ENCODE data around the gene CDCA7. TPM values are rescaled to one million over a fixed set of nuclear protein-coding genes. Genes with fewer than 3 reads are reported as not detected.

Gene CDCA7
- total RNA-seq, 1 experiment from 2014 or later, result 64.9 TPM

DNA sequence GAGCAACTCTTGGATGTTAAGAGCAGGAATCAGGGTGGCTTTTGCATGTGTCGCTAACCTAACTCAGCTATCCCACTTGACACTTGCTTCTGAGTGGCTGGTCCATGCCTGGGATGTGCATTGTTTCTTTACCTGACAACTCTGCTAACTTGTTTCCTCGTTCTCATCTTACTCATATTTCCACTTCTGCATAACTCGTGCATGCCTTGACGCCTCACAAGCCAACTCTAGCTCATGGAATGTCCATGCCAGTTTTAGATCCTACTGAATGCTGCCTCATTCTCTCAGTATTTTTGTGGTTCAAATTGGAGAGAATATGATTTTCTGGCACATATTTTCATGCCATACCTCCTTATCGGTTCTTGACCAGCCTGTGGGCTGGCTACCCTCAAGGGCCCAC is 52.5 kb downstream of the CDCA7 start:
- ChIA-PET CTCF (no interaction called here), POLR2A (ENCODE audit: low non-redundant PET) (no interaction called here)
- Histone ChIP-seq H3K27ac (ENCODE audit: low read depth, low read length, poor library complexity, severe bottlenecking) (no peak overlapping the region), H3K36me3 (ENCODE audit: insufficient read depth, low read length, poor library complexity, severe bottlenecking) (no peaks in the 10 kb centered on the region), H3K27me3 (replicated peaks; ENCODE audit: insufficient read depth, low read depth, low read length, poor library complexity) (peaks cover 14% of the 10 kb centered on the region), H3K9me3 (ENCODE audit: low read depth, low read length, poor library complexity, severe bottlenecking) (no peaks in the 10 kb centered on the region), H3K4me1 (ENCODE audit: insufficient read depth, low read length, poor library complexity, severe bottlenecking) (peaks cover 3% of the 10 kb centered on the region), H3K4me3 (ENCODE audit: low read depth, low read length, poor library complexity, severe bottlenecking) (no peak overlapping the region)
- TF ChIP-seq, protein P1, sequence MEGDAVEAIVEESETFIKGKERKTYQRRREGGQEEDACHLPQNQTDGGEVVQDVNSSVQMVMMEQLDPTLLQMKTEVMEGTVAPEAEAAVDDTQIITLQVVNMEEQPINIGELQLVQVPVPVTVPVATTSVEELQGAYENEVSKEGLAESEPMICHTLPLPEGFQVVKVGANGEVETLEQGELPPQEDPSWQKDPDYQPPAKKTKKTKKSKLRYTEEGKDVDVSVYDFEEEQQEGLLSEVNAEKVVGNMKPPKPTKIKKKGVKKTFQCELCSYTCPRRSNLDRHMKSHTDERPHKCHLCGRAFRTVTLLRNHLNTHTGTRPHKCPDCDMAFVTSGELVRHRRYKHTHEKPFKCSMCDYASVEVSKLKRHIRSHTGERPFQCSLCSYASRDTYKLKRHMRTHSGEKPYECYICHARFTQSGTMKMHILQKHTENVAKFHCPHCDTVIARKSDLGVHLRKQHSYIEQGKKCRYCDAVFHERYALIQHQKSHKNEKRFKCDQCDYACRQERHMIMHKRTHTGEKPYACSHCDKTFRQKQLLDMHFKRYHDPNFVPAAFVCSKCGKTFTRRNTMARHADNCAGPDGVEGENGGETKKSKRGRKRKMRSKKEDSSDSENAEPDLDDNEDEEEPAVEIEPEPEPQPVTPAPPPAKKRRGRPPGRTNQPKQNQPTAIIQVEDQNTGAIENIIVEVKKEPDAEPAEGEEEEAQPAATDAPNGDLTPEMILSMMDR (conservative IDR thresholded peaks at IDR 0.05; ENCODE audit: low read depth, low read length), result no peak
- TF ChIP-seq EZH2 (IDR thresholded peaks at IDR 0.05; ENCODE audit: borderline replicate concordance, low read depth, low read length, poor library complexity, severe bottlenecking), result no peak
- intact Hi-C loops (cut with micrococcal nuclease; ENCODE audit: unreplicated experiment), result loop anchor here (10.0 kb wide), 2 partner anchors 168 to 628 kb away; no protein-coding TSS in a partner anchor
- no TSS peak for BruUV-seq (replicated peaks)
- DNase-seq (ENCODE audit: low spot score), result no peak

DNA sequence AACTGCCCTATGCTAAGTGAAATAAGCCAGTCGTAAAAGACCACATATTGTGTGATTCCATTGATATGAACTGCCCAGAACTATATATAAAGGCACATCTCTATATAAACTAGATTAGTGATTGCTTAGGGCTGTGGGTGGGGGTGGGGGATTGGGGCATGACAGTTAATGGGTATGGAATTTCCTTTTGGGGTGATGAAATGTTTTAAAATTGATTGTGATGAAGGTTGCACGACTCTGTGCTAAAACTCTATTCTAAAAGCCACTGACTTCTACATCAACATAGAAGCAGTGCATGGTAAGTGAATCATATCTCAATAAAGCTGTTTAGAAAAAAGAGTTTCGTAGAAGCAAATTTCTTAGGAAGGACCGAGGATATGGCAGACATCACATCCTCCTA is 53.0 kb downstream of the CDCA7 start:
- no peaks in the 10 kb centered on the region for H3K9me3 ChIP-seq (ENCODE audit: low read depth, low read length, poor library complexity, severe bottlenecking)
- no peak for DNase-seq (ENCODE audit: low spot score)
- no TSS peak for BruUV-seq (replicated peaks)
- POLR2A ChIA-PET (ENCODE audit: low non-redundant PET), result no interaction called here
- H3K4me1 ChIP-seq (ENCODE audit: insufficient read depth, low read length, poor library complexity, severe bottlenecking), result no peaks in the 10 kb centered on the region
- intact Hi-C loops (cut with micrococcal nuclease; ENCODE audit: unreplicated experiment), result loop anchor here (10.0 kb wide), 2 partner anchors 167 to 627 kb away; no protein-coding TSS in a partner anchor
- H3K27me3 ChIP-seq (replicated peaks; ENCODE audit: insufficient read depth, low read depth, low read length, poor library complexity), result peaks cover 14% of the 10 kb centered on the region
- TF ChIP-seq EZH2 (IDR thresholded peaks at IDR 0.05; ENCODE audit: borderline replicate concordance, low read depth, low read length, poor library complexity, severe bottlenecking), result no peak
- TF ChIP-seq, protein P1 (conservative IDR thresholded peaks at IDR 0.05; ENCODE audit: low read depth, low read length), result no peak
- CTCF ChIA-PET, result no interaction called here
- H3K36me3 ChIP-seq (ENCODE audit: insufficient read depth, low read length, poor library complexity, severe bottlenecking), result no peaks in the 10 kb centered on the region
- H3K4me3 ChIP-seq (ENCODE audit: low read depth, low read length, poor library complexity, severe bottlenecking), result no peak overlapping the region
- H3K27ac ChIP-seq (ENCODE audit: low read depth, low read length, poor library complexity, severe bottlenecking), result no peak overlapping the region

DNA sequence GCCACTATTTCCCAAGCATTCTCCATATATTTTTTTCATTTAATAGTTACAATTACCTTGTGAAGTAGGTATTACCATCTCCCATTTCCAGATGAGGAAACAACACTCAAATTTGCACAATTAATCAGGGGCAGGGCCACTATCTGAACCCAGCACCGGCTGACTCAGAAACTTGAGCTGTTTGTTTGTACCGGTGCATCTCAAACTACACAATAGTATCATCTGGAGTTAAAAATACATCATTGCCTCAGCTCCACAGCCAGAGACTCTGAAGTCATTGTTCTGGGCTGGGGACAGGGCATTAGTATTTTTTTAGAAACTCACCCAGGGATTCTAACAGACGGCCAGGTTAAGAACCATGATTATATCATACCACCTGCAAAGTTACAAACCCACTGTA is 55.9 kb downstream of the CDCA7 start:
- TF ChIP-seq, protein P1 (conservative IDR thresholded peaks at IDR 0.05; ENCODE audit: low read depth, low read length), result no peak
- no peak for TF ChIP-seq EZH2 (IDR thresholded peaks at IDR 0.05; ENCODE audit: borderline replicate concordance, low read depth, low read length, poor library complexity, severe bottlenecking)
- intact Hi-C loops (cut with micrococcal nuclease; ENCODE audit: unreplicated experiment), result no loop called here
- CTCF ChIA-PET, result no interaction called here

More for the DNA sequence above, 55.9 kb downstream of the CDCA7 start:
- POLR2A ChIA-PET (ENCODE audit: low non-redundant PET), result no interaction called here
- BruUV-seq (replicated peaks), result no TSS peak
- H3K27ac ChIP-seq (ENCODE audit: low read depth, low read length, poor library complexity, severe bottlenecking), result no peak overlapping the region
- no peak for DNase-seq (ENCODE audit: low spot score)
- no peaks in the 10 kb centered on the region for H3K27me3 ChIP-seq (replicated peaks; ENCODE audit: insufficient read depth, low read depth, low read length, poor library complexity)
- H3K4me3 ChIP-seq (ENCODE audit: low read depth, low read length, poor library complexity, severe bottlenecking), result no peak overlapping the region
- H3K36me3 ChIP-seq (ENCODE audit: insufficient read depth, low read length, poor library complexity, severe bottlenecking), result no peaks in the 10 kb centered on the region
- no peaks in the 10 kb centered on the region for H3K4me1 ChIP-seq (ENCODE audit: insufficient read depth, low read length, poor library complexity, severe bottlenecking)
- no peaks in the 10 kb centered on the region for H3K9me3 ChIP-seq (ENCODE audit: low read depth, low read length, poor library complexity, severe bottlenecking)
